Measurements from ENCODE around the gene RNF152.

Gene RNF152

DNA sequence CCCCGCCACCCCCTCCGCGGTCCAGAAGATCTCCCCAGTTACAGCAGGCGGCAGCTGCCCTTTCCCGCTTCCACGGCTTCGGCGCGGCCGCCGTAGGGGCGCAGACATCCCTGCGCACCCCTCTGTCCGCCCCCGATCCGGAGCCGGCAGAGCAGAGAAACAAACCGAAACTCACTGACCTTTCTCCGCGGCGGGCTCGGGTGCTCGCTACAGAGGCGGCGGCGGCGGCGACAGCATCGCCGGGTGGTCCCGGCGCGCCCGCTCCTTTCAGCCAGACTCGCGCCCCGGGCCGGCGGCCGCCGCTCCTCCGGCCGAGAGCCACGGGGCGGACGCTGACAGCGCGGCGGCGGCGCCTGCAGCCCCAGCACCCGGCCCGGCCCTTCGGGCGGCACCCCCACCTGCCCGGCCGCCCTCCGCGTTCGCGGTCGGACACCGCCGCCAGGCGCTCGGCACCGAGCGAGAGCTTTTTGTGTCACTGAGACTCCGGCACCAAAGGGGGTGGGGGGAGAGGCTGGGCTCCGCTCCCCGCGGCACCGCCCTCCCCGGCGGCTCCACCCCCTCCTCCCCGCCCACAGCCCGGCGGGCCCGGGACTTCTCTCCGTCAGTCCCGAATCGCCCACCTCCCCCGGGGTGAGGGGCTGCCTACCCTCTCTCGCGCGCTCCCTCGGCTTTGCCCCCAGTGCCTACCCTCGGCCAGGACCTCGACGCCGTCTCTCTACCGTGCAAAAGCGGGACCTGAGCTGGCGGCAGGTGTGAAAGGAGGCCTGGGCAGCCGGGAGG lies 1.4 kb upstream of the RNF152 start:
- Histone ChIP-seq H2AFZ (ENCODE audit: low read depth) (peak overlapping the region; percentile 94), H3K36me3 (ENCODE audit: insufficient read depth) (no peaks in the 10 kb centered on the region), H3K4me3 (IDR thresholded peaks at IDR 0.05; ENCODE audit: insufficient read depth, low read depth, low read length) (no peak overlapping the region), H3K79me2 (ENCODE audit: insufficient read depth, low read depth) (no peaks in the 10 kb centered on the region), H3K4me2 (peak overlapping the region; percentile 83), H3K27me3 (ENCODE audit: insufficient read depth, low read depth) (no peaks in the 10 kb centered on the region), H3K9ac (peak overlapping the region; percentile 42; the same call in 1 of the 2 replicates), H3K4me1 (ENCODE audit: low read depth, poor library complexity, severe bottlenecking) (peaks cover 4% of the 10 kb centered on the region), H4K20me1 (ENCODE audit: insufficient read depth) (no peaks in the 10 kb centered on the region), H3K27ac (no peak overlapping the region)
- TF ChIP-seq CTCF (conservative IDR thresholded peaks at IDR 0.05; ENCODE audit: low read depth, low read length), result no peak

- Histone ChIP-seq H3K4me3 (IDR thresholded peaks at IDR 0.05; ENCODE audit: insufficient read depth, low read depth, low read length) (no peak overlapping the region), H2AFZ (ENCODE audit: low read depth) (peak overlapping the region; percentile 94), H3K9ac (peak overlapping the region; percentile 42; the same call in 1 of the 2 replicates), H4K20me1 (ENCODE audit: insufficient read depth) (no peaks in the 10 kb centered on the region), H3K79me2 (ENCODE audit: insufficient read depth, low read depth) (no peaks in the 10 kb centered on the region), H3K36me3 (ENCODE audit: insufficient read depth) (no peaks in the 10 kb centered on the region), H3K4me1 (ENCODE audit: low read depth, poor library complexity, severe bottlenecking) (peaks cover 4% of the 10 kb centered on the region), H3K27ac (no peak overlapping the region), H3K27me3 (ENCODE audit: insufficient read depth, low read depth) (no peaks in the 10 kb centered on the region), H3K4me2 (peak overlapping the region; percentile 83)
- no peak for TF ChIP-seq CTCF (conservative IDR thresholded peaks at IDR 0.05; ENCODE audit: low read depth, low read length)
Observed at GRCh38 chr18:61893309-61893970, 633 bp upstream of the RNF152 start.

- peaks cover 4% of the 10 kb centered on the region for H3K4me1 ChIP-seq (ENCODE audit: low read depth, poor library complexity, severe bottlenecking)
- H3K79me2 ChIP-seq (ENCODE audit: insufficient read depth, low read depth), result no peaks in the 10 kb centered on the region
- no peak overlapping the region for H3K27ac ChIP-seq
- H2AFZ ChIP-seq (ENCODE audit: low read depth), result no peak overlapping the region
- H3K27me3 ChIP-seq (ENCODE audit: insufficient read depth, low read depth), result no peaks in the 10 kb centered on the region
- H3K36me3 ChIP-seq (ENCODE audit: insufficient read depth), result no peaks in the 10 kb centered on the region
- no peak overlapping the region for H3K9ac ChIP-seq
- no peak overlapping the region for H3K4me3 ChIP-seq (IDR thresholded peaks at IDR 0.05; ENCODE audit: insufficient read depth, low read depth, low read length)
- H4K20me1 ChIP-seq (ENCODE audit: insufficient read depth), result no peaks in the 10 kb centered on the region
- no peak overlapping the region for H3K4me2 ChIP-seq
- no peak for TF ChIP-seq CTCF (conservative IDR thresholded peaks at IDR 0.05; ENCODE audit: low read depth, low read length)
Observed at GRCh38 chr18:61891894-61892293, 913 bp downstream of the RNF152 start.

- no peak overlapping the region for H3K27ac ChIP-seq
- H3K4me2 ChIP-seq, result no peak overlapping the region
- H3K79me2 ChIP-seq (ENCODE audit: insufficient read depth, low read depth), result no peaks in the 10 kb centered on the region
- no peak overlapping the region for H3K4me3 ChIP-seq (IDR thresholded peaks at IDR 0.05; ENCODE audit: insufficient read depth, low read depth, low read length)
- no peak overlapping the region for H2AFZ ChIP-seq (ENCODE audit: low read depth)
- no peaks in the 10 kb centered on the region for H3K36me3 ChIP-seq (ENCODE audit: insufficient read depth)
- no peaks in the 10 kb centered on the region for H4K20me1 ChIP-seq (ENCODE audit: insufficient read depth)
- H3K27me3 ChIP-seq (ENCODE audit: insufficient read depth, low read depth), result no peaks in the 10 kb centered on the region
- TF ChIP-seq CTCF (conservative IDR thresholded peaks at IDR 0.05; ENCODE audit: low read depth, low read length), result no peak
- H3K9ac ChIP-seq, result no peak overlapping the region
- peaks cover 4% of the 10 kb centered on the region for H3K4me1 ChIP-seq (ENCODE audit: low read depth, poor library complexity, severe bottlenecking)
Observed at GRCh38 chr18:61891271-61891670, 1.5 kb downstream of the RNF152 start.

Data from KMS-11 (cell line).